Activated CD4-positive, alpha-beta T cell treated with anti-CD3 and anti-CD28 coated beads, Interleukin-2, amount 50 U/mL, for 1 hour (primary cell): ENCODE data around the gene CLIP1.

ENCODE experiments used
- DNase-seq: peaks from one replicate; pipeline ENCODE4 v3.0.0-alpha.2; 2020

The CLIP1 gene

GRCh38 chr12:122354958-122355641 is 67.4 kb downstream of the CLIP1 start:
- DNase-seq: no peak

DNA sequence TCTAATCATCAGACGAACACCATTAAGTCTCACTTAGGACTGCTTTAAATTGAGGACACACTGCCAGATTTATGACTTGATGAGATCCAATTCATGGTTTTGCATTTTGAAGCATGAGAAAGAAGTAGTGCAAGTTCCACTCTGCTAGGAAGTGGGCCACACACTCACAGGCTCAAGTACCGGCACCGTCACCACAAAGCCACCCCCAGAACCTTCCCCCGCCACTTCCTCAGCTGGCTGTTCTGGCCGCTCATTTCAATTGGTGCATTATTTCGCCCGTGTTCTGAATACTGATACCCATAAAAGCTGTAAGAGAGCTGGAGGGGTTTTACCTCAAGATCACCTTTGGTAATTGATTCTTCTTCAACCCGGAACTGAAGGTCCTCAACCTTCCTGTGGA is 70.1 kb downstream of the CLIP1 start:
- no peak for DNase-seq

DNA sequence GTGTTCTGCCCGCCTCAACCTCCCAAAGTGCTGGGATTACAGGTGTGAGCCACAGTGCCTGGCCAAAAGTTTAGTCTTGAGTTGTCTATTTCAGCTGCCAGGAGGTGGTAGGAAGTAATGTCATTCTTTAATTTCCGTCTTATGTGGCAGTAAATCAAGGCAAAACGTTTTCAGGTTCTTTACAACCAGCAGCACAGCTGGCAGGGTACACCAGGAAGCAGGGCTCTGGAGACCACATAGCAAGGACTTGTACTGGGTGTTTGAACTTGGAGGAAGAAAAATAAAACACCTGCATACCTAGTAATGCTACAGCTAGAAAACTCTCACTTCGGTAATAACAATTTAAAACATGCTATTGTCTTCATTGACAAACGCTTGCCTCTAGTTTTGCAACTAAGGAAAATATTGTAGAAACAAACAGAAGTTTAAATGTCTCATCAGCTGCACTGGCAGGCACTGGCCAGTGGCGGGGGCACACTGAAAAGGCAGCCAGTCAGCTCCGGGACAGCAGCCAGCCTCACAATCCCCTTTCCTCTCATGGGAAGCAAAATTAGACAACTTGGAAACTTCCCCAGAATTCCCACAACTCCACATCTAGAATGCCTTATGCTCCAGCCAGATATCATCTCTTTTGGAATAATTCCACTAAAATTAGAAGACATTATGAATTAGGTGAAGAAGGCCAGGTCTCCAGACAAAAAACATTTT is 72.2 kb downstream of the CLIP1 start:
- DNase-seq: no peak

DNA sequence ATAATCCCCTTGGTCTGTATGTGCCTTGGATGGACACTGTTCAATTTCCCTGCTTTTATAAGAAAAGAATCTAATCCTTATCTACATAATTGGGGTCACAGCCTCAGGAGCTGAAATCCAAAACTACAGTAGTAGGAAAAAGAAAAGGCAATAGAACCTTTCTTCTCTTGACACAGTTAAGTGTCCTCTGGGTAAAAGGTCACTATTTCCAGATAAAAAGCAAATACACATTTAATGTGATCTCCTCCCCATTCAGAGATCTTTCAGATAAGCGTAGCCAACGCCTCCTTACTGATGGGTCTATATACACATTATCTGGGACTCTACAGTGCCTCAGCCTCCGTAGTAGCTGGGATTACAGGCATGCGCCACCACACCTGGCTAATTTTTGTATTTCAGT is 73.4 kb downstream of the CLIP1 start:
- DNase-seq: no peak

DNA sequence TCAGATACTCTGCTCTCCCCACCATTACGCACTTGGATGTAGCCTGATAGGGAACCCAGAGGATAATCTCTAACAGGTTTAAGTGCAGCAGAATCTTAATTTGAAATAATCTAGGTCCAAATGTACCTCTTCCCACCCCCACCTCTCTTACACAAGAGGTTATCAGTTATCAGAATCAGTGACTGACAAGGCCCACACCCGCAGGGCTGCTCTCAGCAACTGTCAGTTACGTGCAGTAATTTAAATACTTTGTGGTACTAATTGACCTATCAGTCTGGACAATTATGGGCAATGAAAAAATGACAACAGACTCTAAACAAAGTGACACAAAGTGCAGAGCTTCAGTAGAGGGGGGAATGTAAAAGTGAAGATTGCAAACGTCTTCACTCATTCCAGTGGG is 74.0 kb downstream of the CLIP1 start:
- no peak for DNase-seq

GRCh38 chr12:122346054-122346453 is 76.4 kb downstream of the CLIP1 start:
- no peak for DNase-seq

GRCh38 chr12:122345042-122345441 is 77.4 kb downstream of the CLIP1 start:
- no peak for DNase-seq

DNA sequence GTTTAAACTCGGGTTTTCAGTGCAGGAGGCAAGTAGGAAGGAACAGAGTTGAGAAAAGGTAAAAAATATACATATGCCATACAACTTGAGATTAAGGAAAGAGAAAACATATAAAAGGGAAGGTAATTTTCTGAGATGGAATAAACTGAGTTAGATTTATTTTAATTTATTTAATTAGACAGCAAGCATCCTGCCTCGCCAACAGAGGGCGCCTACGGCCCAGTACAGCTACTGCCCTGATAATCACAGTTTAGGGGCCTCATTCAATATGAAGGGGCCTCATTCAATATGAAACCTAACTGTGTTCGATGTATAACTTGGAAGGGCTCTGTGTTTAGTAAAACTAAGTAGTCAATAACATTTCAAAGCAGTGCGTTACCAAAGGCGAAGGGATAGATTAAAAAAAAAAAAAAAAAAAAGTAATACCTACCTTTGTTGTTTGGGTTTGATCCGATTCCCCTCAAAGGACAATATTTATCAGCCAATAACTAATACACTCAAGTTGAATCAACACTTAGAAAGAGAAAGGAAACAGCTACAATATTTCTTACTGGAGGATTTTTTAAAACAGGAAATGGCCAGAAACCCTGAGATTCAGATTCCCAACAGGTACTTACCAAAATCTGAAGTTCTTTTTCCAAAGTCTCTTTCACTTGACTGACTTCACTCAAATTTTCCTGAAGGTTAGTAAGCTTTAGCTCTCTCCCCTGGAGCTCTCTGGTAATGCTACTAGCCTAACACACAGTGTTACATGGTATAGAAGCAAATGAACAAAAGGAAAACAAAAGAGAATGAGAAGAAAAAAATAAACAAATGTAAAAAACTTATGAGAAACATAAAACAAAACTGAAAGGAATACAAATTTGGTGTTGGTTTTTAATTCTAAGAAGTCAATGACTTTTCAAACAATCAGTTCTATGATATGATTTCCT is 86.2 kb downstream of the CLIP1 start:
- DNase-seq: peak; percentile 49

- no peak for DNase-seq
These were observed 89.1 kb downstream of the CLIP1 start for GRCh38 chr12:122333142-122334087.

- no peak for DNase-seq
These were observed 94.7 kb downstream of the CLIP1 start for GRCh38 chr12:122327494-122328385.

- DNase-seq: no peak
These were observed 95.5 kb downstream of the CLIP1 start for GRCh38 chr12:122327014-122327413.

DNA sequence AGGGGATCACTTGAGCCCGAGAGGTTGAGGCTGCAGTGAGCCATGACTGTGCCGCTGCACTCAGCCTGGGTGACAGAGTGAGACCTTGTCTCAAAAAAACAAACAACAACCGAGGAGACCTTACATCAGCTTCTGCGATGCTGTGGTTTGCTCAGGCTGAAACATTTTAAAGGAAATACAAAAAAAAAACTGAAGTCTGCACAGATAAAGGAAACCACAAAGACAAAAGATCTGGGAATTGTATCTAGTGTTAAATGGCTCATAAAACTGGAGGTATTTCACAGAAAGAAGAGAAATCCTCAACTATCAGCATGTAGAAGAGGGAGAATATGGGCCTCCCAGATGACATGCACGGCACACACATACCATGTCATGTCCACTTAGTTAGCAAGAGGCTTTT is 95.9 kb downstream of the CLIP1 start:
- DNase-seq: peak; percentile 11

- DNase-seq: no peak
These were observed 99.0 kb downstream of the CLIP1 start for GRCh38 chr12:122323311-122324019.

DNA sequence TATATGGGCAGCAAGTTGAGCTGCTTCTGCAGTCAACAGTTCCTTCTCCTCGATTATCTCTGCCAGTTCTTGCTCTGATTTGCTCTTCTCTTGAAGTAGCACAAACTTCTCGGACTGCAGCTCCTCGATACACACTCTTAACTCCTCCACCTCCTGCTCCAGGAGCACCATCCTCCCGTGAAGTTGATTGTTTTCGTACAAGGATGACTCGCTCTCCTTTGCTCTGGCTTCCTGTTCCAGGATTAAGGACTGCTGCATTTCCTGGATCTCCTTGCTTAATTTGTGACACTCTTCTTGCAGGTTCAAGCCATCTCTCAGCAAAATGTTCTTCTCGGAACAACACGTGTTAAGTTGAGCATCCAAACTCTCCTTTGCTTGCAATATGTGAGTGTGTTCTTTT is 100.0 kb downstream of the CLIP1 start:
- no peak for DNase-seq

- DNase-seq: no peak
These were observed 103.6 kb downstream of the CLIP1 start for GRCh38 chr12:122318607-122319605.

GRCh38 chr12:122312926-122313325 is 109.5 kb downstream of the CLIP1 start:
- no peak for DNase-seq

- DNase-seq: no peak
These were observed 110.8 kb downstream of the CLIP1 start for GRCh38 chr12:122311696-122312095.

DNA sequence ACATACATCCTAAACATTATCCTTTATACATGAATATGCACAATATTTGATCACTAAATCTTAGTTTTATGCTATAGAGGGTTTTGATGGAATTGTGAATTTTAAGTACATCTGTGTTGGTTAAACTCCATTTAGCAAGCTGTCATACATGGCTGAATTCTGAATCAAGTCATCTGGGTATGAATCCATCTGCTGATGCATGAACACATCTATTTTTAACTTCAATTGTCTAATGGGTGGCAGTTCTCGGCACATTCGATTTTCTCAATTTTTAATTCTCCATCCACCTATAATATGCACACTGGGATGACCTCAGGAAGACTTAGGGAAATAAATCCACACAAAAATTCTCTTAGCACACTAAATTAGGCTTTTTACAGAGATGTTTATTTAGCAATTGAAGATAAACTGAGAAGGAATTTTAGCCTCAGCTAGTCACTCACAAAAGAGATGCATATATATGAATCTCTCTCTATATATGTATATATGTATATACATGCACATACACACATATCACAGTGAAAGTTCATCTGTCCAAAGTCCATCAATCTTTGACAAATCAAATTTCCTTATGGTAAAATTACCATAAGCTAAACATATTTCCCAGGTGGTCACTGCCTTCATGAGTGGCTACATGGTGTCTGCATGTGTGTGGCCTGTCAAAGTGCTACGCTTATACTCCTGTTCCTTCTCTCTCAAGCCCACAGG is 111.7 kb downstream of the CLIP1 start:
- DNase-seq: no peak
